Hepatic stellate cell (primary cell): ENCODE results near the gene MGAT4A.

Source experiments
- DNase-seq: peaks from one replicate; pipeline ENCODE4 v3.0.0; 2011; ENCODE audit warnings: low spot score

MGAT4A gene

DNA sequence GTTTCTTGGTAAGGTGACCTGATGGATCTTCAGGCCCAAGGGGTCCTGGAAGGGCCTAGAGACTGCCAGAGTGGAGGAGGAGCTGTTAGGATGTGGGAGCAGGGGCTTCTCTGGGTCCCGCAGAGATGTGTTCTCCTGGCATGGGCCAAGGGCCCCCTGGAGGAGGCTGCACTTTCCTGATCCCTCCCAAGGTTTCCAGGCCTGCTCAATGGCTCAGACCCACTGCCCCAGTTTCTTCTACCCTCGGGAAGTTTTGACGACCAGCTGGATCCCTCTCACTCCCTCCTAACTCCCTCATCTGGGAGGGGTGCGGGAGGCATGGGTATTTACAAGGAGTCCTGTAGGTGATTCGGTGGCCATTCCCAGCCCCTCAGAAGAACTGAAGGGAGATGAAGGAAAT, 158.7 kb downstream of the MGAT4A start:
- DNase-seq, result no peak

DNA sequence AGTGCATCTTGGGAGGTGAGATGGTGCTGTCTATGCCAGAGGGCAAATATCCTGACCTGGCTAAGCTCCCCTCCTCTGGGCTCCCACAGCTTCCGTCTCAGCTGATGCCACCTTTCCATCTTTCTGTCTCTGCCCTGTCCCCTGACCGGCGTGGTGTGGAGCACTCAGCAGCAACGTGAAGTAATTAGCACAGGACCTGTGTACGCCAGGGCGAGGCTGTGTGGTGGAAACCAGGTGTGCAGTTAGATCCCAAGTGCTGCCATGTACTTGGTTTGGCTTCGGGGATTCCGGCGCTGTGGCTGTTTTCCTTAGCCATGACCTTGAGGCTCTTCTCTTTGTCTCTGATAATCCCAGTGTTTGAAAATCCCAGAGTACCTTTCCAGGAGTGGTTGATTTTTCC, 159.1 kb downstream of the MGAT4A start:
- no peak for DNase-seq

GRCh38 chr2:98571121-98571701, 159.7 kb downstream of the MGAT4A start:
- no peak for DNase-seq

DNA sequence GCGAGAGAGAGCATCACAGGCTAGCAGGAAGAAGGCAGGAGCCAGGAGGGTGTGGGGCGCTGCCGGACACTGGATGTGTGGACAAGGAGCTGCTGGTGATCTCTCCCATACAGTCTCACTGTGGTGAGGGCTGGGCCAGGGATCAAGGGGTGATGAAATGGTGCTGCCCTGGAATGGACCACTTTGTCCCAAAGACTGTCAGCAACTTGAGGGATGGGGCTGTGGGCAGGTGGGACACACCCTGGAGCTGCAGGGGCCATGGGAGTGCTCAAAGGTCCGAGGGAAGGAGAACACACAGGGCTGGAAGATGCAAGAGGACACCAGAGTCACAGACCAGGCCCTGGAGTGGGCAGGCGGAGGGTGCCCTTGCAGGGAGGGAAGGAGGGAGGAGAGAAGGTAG, 160.6 kb downstream of the MGAT4A start:
- DNase-seq, result no peak

DNA sequence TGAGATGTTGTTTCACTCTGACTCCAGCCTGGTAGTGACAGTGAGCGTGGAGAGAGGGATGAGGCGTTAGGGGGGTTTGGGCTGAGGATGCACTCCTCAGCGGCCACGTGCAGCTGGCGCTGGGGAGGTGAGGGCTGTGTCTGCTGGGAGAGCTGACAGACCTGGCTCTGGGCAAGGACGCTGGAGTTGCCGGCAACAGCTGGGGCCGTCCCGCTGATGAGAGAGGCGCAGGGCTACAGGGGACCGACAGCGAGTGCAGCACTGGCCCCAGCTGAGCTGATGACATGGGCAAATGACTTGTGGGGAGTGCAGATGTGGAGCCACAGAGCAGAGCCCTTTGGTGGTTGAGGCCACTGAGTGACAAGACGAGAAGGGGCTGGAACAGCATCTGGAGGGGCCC, 161.0 kb downstream of the MGAT4A start:
- no peak for DNase-seq

DNA sequence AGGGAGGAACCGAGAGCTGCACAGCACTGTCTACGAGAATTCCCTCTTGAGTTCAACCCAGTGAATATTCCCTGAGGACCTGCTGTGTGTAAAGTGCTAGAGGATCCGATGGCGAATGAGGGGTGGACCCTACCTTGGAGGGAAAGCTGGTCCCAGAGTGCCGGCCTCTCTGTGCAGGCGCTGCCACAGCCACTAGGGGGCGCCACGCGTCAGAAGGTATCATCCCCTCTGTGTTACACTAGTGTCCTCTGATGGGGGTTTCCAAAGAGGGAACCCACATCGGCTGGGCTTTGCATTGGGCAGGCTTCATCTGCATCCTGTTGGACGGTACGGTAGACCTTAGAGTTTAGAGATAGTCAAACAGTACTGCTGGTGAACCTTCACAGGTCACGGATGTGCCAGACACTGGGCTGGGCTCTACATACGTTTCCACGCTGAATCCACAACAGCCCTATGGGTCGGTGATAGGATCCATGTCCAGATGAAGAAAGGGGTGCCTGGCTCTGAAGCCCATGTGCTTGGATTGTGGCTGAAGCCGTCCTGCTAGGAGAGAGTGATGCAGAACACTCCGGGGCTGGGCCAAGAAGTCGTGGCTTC, 161.6 kb downstream of the MGAT4A start:
- DNase-seq, result peak; percentile 55
